GM23338 (cell line): ENCODE results near the gene PRR20D. TPM values are rescaled to one million over a fixed set of nuclear protein-coding genes. Genes with fewer than 3 reads are reported as not detected.

Source experiments
- ATAC-seq: fragments of 200-7000 bp; cut with Tn5 transposase; 3 replicates; pipeline ENCODE4 v1.9.1; 2020
- DNase-seq: peaks from one replicate; pipeline ENCODE4 v3.0.0-alpha.2; 2015; ENCODE audit warnings: low spot score
- H2AFZ ChIP-seq: fragments of 200-600 bp; sonication (generic); 2 replicates; pipeline ENCODE4 v1.8.0; 2016; ENCODE audit warnings: antibody characterized with exemption, mild to moderate bottlenecking, moderate library complexity
- H3F3A ChIP-seq: fragments of 200-600 bp; sonication (generic); replicated peaks from 2 replicates; pipeline ENCODE4 v1.8.0; 2017; ENCODE audit warnings: antibody characterized with exemption, mixed run types, low read depth
- H3K27ac ChIP-seq: fragments of 200-600 bp; sonication (generic); 2 replicates; pipeline ENCODE4 v1.6.1; 2016; ENCODE audit warnings: low read depth
- H3K27me3 ChIP-seq: fragments of 200-600 bp; sonication (generic); 2 replicates; pipeline ENCODE4 v1.8.0; 2016; ENCODE audit warnings: mild to moderate bottlenecking, mixed run types, moderate library complexity; ENCODE audit not compliant: insufficient read depth
- H3K36me3 ChIP-seq: fragments of 200-600 bp; sonication (generic); 2 replicates; pipeline ENCODE4 v1.8.0; 2016; ENCODE audit warnings: mild to moderate bottlenecking; ENCODE audit not compliant: insufficient read depth
- H3K4me1 ChIP-seq: fragments of 200-600 bp; sonication (generic); 2 replicates; pipeline ENCODE4 v1.8.0; 2016; ENCODE audit warnings: mild to moderate bottlenecking, moderate library complexity; ENCODE audit not compliant: insufficient read depth
- H3K4me2 ChIP-seq: fragments of 200-600 bp; sonication (generic); 2 replicates; pipeline ENCODE4 v1.7.1; 2017; ENCODE audit warnings: mixed run types
- H3K4me3 ChIP-seq: fragments of 200-600 bp; sonication (generic); 2 replicates; pipeline ENCODE4 v1.6.1; 2016; ENCODE audit warnings: mixed run types
- H3K79me2 ChIP-seq: fragments of 200-600 bp; sonication (generic); replicated peaks from 2 replicates; pipeline ENCODE4 v1.8.0; 2017; ENCODE audit warnings: mild to moderate bottlenecking; ENCODE audit not compliant: insufficient read depth
- H3K9me2 ChIP-seq: fragments of 200-600 bp; sonication (generic); 2 replicates; pipeline ENCODE4 v1.8.0; 2017; ENCODE audit not compliant: insufficient read depth
- H4K20me1 ChIP-seq: fragments of 200-600 bp; sonication (generic); replicated peaks from 2 replicates; pipeline ENCODE4 v1.8.0; 2017; ENCODE audit warnings: mild to moderate bottlenecking; ENCODE audit not compliant: insufficient read depth
- H3K27ac Mint-ChIP-seq: 2 replicates; pipeline ENCODE4 v1.8.0; 2020; ENCODE audit warnings: inconsistent platforms, mild to moderate bottlenecking, moderate library complexity, mixed read lengths
- H3K27me3 Mint-ChIP-seq: 3 replicates; pipeline ENCODE4 v1.8.0; 2022; ENCODE audit warnings: low read depth, mild to moderate bottlenecking, moderate library complexity, mixed read lengths, inconsistent platforms; ENCODE audit not compliant: insufficient read depth, poor library complexity
- H3K36me3 Mint-ChIP-seq: 3 replicates; pipeline ENCODE4 v1.8.0; 2021; ENCODE audit warnings: low read depth, mild to moderate bottlenecking, inconsistent platforms, moderate library complexity, mixed read lengths
- H3K4me1 Mint-ChIP-seq: 3 replicates; pipeline ENCODE4 v1.8.0; 2020; ENCODE audit warnings: mild to moderate bottlenecking, inconsistent platforms, mixed read lengths
- H3K4me3 Mint-ChIP-seq: 3 replicates; pipeline ENCODE4 v1.8.0; 2021; ENCODE audit warnings: moderate library complexity, mild to moderate bottlenecking, inconsistent platforms, mixed read lengths
- H3K9me3 Mint-ChIP-seq: 3 replicates; pipeline ENCODE4 v1.8.0; 2020; ENCODE audit warnings: moderate library complexity, mild to moderate bottlenecking, inconsistent platforms, mixed read lengths
- CREB1 ChIP-seq: fragments of 250-450 bp; sonication (Bioruptor Pico); IDR thresholded peaks from 2 replicates; pipeline ENCODE4 v1.5.0; 2020; ENCODE audit warnings: low read depth, mild to moderate bottlenecking, moderate library complexity
- EZH2 ChIP-seq: fragments of 200-600 bp; sonication (generic); IDR thresholded peaks from one replicate; pipeline ENCODE4 v1.8.0; 2017; ENCODE audit warnings: antibody characterized with exemption, mild to moderate bottlenecking, low read depth; ENCODE audit not compliant: unreplicated experiment
- EZH2phosphoT487 ChIP-seq: fragments of 200-600 bp; sonication (generic); IDR thresholded peaks from one replicate; pipeline ENCODE4 v1.8.1; 2018; ENCODE audit warnings: antibody characterized with exemption; ENCODE audit not compliant: unreplicated experiment
- JUNB ChIP-seq: IDR thresholded peaks from one replicate; pipeline ENCODE4 v1.6.1; 2016; ENCODE audit warnings: antibody characterized with exemption; ENCODE audit not compliant: unreplicated experiment
- NANOG ChIP-seq: IDR thresholded peaks from 2 replicates; pipeline ENCODE4 v1.6.1; 2016; ENCODE audit warnings: antibody characterized with exemption, borderline replicate concordance
- POLR2AphosphoS5 ChIP-seq: IDR thresholded peaks from 2 replicates; pipeline ENCODE4 v1.6.1; 2016; ENCODE audit warnings: antibody characterized with exemption, low read depth
- STAT1 ChIP-seq: IDR thresholded peaks from one replicate; pipeline ENCODE4 v1.6.1; 2016; ENCODE audit warnings: antibody characterized with exemption; ENCODE audit not compliant: unreplicated experiment
- ZNF114 ChIP-seq: fragments of 250-450 bp; sonication (Bioruptor Pico); IDR thresholded peaks from 2 replicates; pipeline ENCODE4 v1.5.0; 2020; ENCODE audit warnings: mild to moderate bottlenecking, moderate library complexity
- ZNF331 ChIP-seq: fragments of 250-450 bp; sonication (Bioruptor Pico); IDR thresholded peaks from 2 replicates; pipeline ENCODE4 v1.5.0; 2020; ENCODE audit warnings: low read depth, mild to moderate bottlenecking, moderate library complexity
- polyA plus RNA-seq: library from polyadenylated mRNA; unstranded; fragments of >200 nt; fragmentation: Nextera tagmentation; extraction: Ambion mirVana; gene quantifications from 2 replicates; pipeline ENCODE4 v1.2.1, GENCODE V29; 2016
- total RNA-seq: library from RNA; depleted of rRNA; stranded (reverse); fragments of >200 nt; shearing (Covaris generic); gene quantifications from 2 replicates; pipeline ENCODE4 v1.2.3, GENCODE V29; 2014
- TF ChIP-seq, protein P1 (sequence below): IDR thresholded peaks from 2 replicates; pipeline ENCODE4 v1.6.1; 2016; ENCODE audit warnings: antibody characterized with exemption
- TF ChIP-seq, protein P2 (sequence below): fragments of 250-450 bp; sonication (Bioruptor Pico); IDR thresholded peaks from 2 replicates; pipeline ENCODE4 v1.5.0; 2020; ENCODE audit warnings: mild to moderate bottlenecking, moderate library complexity
- TF ChIP-seq, protein P3 (sequence below), 2 experiments: fragments of 200-600 bp in 1 of 2; sonication (generic) in 1 of 2; conservative IDR thresholded peaks; 2 replicates each; pipeline versions ENCODE4 v1.5.1 to v1.6.1; 2016 to 2017; ENCODE audit warnings: antibody characterized with exemption in 2 of 2, low read depth in 2 of 2, mild to moderate bottlenecking in 2 of 2, moderate library complexity in 1 of 2
- TF ChIP-seq, protein P4 (sequence below): IDR thresholded peaks from one replicate; pipeline ENCODE4 v1.6.1; 2018; ENCODE audit warnings: antibody characterized with exemption; ENCODE audit not compliant: unreplicated experiment

Gene PRR20D
- total and polyA plus RNA-seq, 2 experiments from 2014 or later: not detected

DNA sequence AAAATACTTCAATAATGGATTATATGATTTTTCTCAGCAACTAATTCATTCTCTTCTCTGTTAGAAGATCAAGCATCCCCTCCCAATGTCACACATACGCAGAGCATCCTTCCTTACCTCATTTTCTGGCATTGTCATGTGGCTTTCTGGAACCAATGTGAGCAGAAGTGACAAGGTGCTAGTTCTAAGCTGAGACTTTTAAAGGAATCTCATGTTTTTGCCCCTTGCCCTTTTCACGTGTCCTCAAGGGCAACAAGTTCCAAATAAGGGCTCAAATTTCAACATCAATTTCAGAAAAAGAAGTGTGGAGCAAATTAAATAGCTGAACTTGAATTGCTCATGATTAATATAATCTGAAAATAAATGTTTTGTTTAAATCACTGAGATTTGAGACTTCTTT lies 24.3 kb upstream of the PRR20D start:
- no peaks in the 10 kb centered on the region for H3K27me3 Mint-ChIP-seq
- H3K9me3 Mint-ChIP-seq: no peaks in the 10 kb centered on the region
- ATAC-seq: no peak
- Histone ChIP-seq H3K4me3 (no peak overlapping the region), H3K4me1 (no peaks in the 10 kb centered on the region), H3K36me3 (no peaks in the 10 kb centered on the region), H3K4me2 (no peak overlapping the region), H2AFZ (no peak overlapping the region), H3F3A (no peaks in the 10 kb centered on the region), H3K9me2 (no peaks in the 10 kb centered on the region), H4K20me1 (no peaks in the 10 kb centered on the region), H3K27me3 (no peaks in the 10 kb centered on the region), H3K27ac (no peak overlapping the region), H3K79me2 (no peaks in the 10 kb centered on the region)
- H3K4me1 Mint-ChIP-seq: no peaks in the 10 kb centered on the region
- H3K4me3 Mint-ChIP-seq: no peak overlapping the region
- H3K27ac Mint-ChIP-seq: no peak overlapping the region
- DNase-seq: no peak
- TF ChIP-seq, protein P1, sequence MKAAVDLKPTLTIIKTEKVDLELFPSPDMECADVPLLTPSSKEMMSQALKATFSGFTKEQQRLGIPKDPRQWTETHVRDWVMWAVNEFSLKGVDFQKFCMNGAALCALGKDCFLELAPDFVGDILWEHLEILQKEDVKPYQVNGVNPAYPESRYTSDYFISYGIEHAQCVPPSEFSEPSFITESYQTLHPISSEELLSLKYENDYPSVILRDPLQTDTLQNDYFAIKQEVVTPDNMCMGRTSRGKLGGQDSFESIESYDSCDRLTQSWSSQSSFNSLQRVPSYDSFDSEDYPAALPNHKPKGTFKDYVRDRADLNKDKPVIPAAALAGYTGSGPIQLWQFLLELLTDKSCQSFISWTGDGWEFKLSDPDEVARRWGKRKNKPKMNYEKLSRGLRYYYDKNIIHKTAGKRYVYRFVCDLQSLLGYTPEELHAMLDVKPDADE: no peak
- TF ChIP-seq POLR2AphosphoS5: no peak
- TF ChIP-seq JUNB: no peak
- no peak for TF ChIP-seq CREB1
- no peak for TF ChIP-seq EZH2phosphoT487
- TF ChIP-seq, protein P2, sequence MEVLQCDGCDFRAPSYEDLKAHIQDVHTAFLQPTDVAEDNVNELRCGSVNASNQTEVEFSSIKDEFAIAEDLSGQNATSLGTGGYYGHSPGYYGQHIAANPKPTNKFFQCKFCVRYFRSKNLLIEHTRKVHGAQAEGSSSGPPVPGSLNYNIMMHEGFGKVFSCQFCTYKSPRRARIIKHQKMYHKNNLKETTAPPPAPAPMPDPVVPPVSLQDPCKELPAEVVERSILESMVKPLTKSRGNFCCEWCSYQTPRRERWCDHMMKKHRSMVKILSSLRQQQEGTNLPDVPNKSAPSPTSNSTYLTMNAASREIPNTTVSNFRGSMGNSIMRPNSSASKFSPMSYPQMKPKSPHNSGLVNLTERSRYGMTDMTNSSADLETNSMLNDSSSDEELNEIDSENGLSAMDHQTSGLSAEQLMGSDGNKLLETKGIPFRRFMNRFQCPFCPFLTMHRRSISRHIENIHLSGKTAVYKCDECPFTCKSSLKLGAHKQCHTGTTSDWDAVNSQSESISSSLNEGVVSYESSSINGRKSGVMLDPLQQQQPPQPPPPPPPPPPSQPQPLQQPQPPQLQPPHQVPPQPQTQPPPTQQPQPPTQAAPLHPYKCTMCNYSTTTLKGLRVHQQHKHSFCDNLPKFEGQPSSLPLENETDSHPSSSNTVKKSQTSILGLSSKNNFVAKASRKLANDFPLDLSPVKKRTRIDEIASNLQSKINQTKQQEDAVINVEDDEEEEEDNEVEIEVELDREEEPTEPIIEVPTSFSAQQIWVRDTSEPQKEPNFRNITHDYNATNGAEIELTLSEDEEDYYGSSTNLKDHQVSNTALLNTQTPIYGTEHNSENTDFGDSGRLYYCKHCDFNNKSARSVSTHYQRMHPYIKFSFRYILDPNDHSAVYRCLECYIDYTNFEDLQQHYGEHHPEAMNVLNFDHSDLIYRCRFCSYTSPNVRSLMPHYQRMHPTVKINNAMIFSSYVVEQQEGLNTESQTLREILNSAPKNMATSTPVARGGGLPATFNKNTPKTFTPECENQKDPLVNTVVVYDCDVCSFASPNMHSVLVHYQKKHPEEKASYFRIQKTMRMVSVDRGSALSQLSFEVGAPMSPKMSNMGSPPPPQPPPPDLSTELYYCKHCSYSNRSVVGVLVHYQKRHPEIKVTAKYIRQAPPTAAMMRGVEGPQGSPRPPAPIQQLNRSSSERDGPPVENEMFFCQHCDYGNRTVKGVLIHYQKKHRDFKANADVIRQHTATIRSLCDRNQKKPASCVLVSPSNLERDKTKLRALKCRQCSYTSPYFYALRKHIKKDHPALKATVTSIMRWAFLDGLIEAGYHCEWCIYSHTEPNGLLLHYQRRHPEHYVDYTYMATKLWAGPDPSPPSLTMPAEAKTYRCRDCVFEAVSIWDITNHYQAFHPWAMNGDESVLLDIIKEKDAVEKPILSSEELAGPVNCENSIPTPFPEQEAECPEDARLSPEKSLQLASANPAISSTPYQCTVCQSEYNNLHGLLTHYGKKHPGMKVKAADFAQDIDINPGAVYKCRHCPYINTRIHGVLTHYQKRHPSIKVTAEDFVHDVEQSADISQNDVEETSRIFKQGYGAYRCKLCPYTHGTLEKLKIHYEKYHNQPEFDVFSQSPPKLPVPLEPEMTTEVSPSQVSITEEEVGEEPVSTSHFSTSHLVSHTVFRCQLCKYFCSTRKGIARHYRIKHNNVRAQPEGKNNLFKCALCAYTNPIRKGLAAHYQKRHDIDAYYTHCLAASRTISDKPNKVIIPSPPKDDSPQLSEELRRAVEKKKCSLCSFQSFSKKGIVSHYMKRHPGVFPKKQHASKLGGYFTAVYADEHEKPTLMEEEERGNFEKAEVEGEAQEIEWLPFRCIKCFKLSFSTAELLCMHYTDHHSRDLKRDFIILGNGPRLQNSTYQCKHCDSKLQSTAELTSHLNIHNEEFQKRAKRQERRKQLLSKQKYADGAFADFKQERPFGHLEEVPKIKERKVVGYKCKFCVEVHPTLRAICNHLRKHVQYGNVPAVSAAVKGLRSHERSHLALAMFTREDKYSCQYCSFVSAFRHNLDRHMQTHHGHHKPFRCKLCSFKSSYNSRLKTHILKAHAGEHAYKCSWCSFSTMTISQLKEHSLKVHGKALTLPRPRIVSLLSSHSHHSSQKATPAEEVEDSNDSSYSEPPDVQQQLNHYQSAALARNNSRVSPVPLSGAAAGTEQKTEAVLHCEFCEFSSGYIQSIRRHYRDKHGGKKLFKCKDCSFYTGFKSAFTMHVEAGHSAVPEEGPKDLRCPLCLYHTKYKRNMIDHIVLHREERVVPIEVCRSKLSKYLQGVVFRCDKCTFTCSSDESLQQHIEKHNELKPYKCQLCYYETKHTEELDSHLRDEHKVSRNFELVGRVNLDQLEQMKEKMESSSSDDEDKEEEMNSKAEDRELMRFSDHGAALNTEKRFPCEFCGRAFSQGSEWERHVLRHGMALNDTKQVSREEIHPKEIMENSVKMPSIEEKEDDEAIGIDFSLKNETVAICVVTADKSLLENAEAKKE (CRISPR knock-in tag): no peak
- TF ChIP-seq, protein P3, sequence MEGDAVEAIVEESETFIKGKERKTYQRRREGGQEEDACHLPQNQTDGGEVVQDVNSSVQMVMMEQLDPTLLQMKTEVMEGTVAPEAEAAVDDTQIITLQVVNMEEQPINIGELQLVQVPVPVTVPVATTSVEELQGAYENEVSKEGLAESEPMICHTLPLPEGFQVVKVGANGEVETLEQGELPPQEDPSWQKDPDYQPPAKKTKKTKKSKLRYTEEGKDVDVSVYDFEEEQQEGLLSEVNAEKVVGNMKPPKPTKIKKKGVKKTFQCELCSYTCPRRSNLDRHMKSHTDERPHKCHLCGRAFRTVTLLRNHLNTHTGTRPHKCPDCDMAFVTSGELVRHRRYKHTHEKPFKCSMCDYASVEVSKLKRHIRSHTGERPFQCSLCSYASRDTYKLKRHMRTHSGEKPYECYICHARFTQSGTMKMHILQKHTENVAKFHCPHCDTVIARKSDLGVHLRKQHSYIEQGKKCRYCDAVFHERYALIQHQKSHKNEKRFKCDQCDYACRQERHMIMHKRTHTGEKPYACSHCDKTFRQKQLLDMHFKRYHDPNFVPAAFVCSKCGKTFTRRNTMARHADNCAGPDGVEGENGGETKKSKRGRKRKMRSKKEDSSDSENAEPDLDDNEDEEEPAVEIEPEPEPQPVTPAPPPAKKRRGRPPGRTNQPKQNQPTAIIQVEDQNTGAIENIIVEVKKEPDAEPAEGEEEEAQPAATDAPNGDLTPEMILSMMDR (conservative IDR thresholded peaks at IDR 0.05; ENCODE audit: low read depth in 2 of 2): no peak
- no peak for TF ChIP-seq EZH2
- no peak for TF ChIP-seq NANOG
- TF ChIP-seq, protein P4, sequence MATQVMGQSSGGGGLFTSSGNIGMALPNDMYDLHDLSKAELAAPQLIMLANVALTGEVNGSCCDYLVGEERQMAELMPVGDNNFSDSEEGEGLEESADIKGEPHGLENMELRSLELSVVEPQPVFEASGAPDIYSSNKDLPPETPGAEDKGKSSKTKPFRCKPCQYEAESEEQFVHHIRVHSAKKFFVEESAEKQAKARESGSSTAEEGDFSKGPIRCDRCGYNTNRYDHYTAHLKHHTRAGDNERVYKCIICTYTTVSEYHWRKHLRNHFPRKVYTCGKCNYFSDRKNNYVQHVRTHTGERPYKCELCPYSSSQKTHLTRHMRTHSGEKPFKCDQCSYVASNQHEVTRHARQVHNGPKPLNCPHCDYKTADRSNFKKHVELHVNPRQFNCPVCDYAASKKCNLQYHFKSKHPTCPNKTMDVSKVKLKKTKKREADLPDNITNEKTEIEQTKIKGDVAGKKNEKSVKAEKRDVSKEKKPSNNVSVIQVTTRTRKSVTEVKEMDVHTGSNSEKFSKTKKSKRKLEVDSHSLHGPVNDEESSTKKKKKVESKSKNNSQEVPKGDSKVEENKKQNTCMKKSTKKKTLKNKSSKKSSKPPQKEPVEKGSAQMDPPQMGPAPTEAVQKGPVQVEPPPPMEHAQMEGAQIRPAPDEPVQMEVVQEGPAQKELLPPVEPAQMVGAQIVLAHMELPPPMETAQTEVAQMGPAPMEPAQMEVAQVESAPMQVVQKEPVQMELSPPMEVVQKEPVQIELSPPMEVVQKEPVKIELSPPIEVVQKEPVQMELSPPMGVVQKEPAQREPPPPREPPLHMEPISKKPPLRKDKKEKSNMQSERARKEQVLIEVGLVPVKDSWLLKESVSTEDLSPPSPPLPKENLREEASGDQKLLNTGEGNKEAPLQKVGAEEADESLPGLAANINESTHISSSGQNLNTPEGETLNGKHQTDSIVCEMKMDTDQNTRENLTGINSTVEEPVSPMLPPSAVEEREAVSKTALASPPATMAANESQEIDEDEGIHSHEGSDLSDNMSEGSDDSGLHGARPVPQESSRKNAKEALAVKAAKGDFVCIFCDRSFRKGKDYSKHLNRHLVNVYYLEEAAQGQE: no peak
- no peak for TF ChIP-seq ZNF331 (CRISPR knock-in tag)
- TF ChIP-seq STAT1: no peak
- TF ChIP-seq ZNF114 (CRISPR knock-in tag): no peak
- no peaks in the 10 kb centered on the region for H3K36me3 Mint-ChIP-seq
